ENCODE results near the gene CDHR2. TPM values are rescaled to one million over a fixed set of nuclear protein-coding genes. Genes with fewer than 3 reads are reported as not detected.

CDHR2 gene
- total and polyA plus RNA-seq, 2 donors (not counting 3 experiments of a cell fraction or from before 2014, with no cell fraction given), result not detected

GRCh38 chr5:176589039-176589769, 40.1 kb downstream of the CDHR2 start:
- DNase-seq (ENCODE audit: low read depth, low spot score) (no peak), FAIRE-seq (no peak)
- CTCF ChIA-PET, result interaction anchor here (0.7 kb wide), 1 partner anchor 72 kb away, joined by 3 read pairs; no protein-coding TSS in a partner anchor
- Histone ChIP-seq H3K36me3 (ENCODE audit: control insufficient read depth in 2 of 2, extremely low read depth in 1 of 2, insufficient read depth in 2 of 2, low read length in 2 of 2) (no peaks in the 10 kb centered on the region), H2AFZ (ENCODE audit: low read depth, low read length) (no peak overlapping the region), H3K9me3 (replicated peaks; ENCODE audit: control insufficient read depth, insufficient read depth, low read length) (no peaks in the 10 kb centered on the region), H3K9me1 (replicated peaks; ENCODE audit: control insufficient read depth, extremely low read depth, insufficient read depth, low read length) (no peaks in the 10 kb centered on the region), H3K9ac (replicated peaks; ENCODE audit: extremely low read depth, insufficient read depth, low read length) (no peak overlapping the region), H3K27me3 (ENCODE audit: control insufficient read depth in 2 of 2, insufficient read depth in 2 of 2, low read length in 2 of 2) (no peaks in the 10 kb centered on the region), H3K79me2 (ENCODE audit: control insufficient read depth, insufficient read depth, low read length) (no peaks in the 10 kb centered on the region), H4K20me1 (replicated peaks; ENCODE audit: control insufficient read depth, extremely low read depth, insufficient read depth, low read length) (no peaks in the 10 kb centered on the region), H3K4me2 (ENCODE audit: insufficient read depth, low read length) (no peak overlapping the region), H3K27ac (ENCODE audit: insufficient read depth, low read depth, low read length) (no peak overlapping the region), H3K4me3 (replicated peaks in 1 of 3; ENCODE audit: insufficient read depth in 1 of 3, low read depth in 1 of 3, low read length in 3 of 3) (no peak overlapping the region), H3K4me1 (ENCODE audit: control insufficient read depth, extremely low read depth, insufficient read depth, low read length) (no peaks in the 10 kb centered on the region)
- BruUV-seq (replicated peaks), result no TSS peak
- TF ChIP-seq POLR2A (IDR thresholded peaks at IDR 0.05; ENCODE audit: low read depth, low read length) (no peak), EZH2 (IDR thresholded peaks at IDR 0.05; ENCODE audit: borderline replicate concordance, low read depth, low read length, severe bottlenecking) (no peak), JUN (IDR thresholded peaks at IDR 0.05; ENCODE audit: borderline replicate concordance, insufficient read depth, insufficient read length, low read depth) (no peak), GATA2 (IDR thresholded peaks at IDR 0.05; ENCODE audit: insufficient read depth, insufficient read length, low read depth, low read length) (no peak), MAX (IDR thresholded peaks at IDR 0.05; ENCODE audit: insufficient read depth, insufficient read length) (no peak), MYC (IDR thresholded peaks at IDR 0.05; ENCODE audit: low read depth, low read length) (no peak), FOS (IDR thresholded peaks at IDR 0.05; ENCODE audit: borderline replicate concordance, insufficient read depth, low read length) (no peak), CTCF (IDR thresholded peaks at IDR 0.05; ENCODE audit: extremely low read depth in 1 of 2, insufficient read depth in 1 of 2, low read depth in 1 of 2, low read length in 2 of 2) (no peak), POLR2AphosphoS5 (IDR thresholded peaks at IDR 0.05; ENCODE audit: insufficient read depth, low read depth, low read length) (no peak)
- dilution Hi-C loops (cut with MboI; ENCODE audit: extremely low pct_ligation_motif_present, low sequenced_read_pairs), result no loop called here
- intact Hi-C loops (cut with micrococcal nuclease), result no loop called here
- POLR2A ChIA-PET, result no interaction called here

Data from endothelial cell of umbilical vein (primary cell).